Measurements from ENCODE around the gene ERO1B. TPM values are rescaled to one million over a fixed set of nuclear protein-coding genes. Genes with fewer than 3 reads are reported as not detected.

The ERO1B gene
- total and polyA plus RNA-seq, 8 donors, result 84.5 to 225 (median 100) TPM

- peak in 2 of 4 donors; percentile 65 to 66 for ATAC-seq
- FAIRE-seq, result no peak
Observed at GRCh38 chr1:236307435-236307834, 25.7 kb upstream of the ERO1B start.

GRCh38 chr1:236304682-236305081 is 22.9 kb upstream of the ERO1B start:
- no peak for TF ChIP-seq CTCF (IDR thresholded peaks at IDR 0.05)
- 33% methylated on average over 4 of the region's 4 CpGs for WGBS, 2 donors
- DNase-seq (no peak), ATAC-seq (peak in 2 of 4 donors; percentile 22 to 30), FAIRE-seq (no peak)
- no peaks in the 10 kb centered on the region for H3K36me3 ChIP-seq
- H3K27ac ChIP-seq, result peak overlapping the region in 3 of 4 donors; percentile 22 to 37 (median 32)
- H3K9me3 ChIP-seq, result no peaks in the 10 kb centered on the region
- intact Hi-C loops (cut with DNase I), result no loop called here
- no peaks in the 10 kb centered on the region for H3K27me3 ChIP-seq
- peaks cover 3 to 26% (median 21%) of the 10 kb centered on the region in 3 donors for H3K4me1 ChIP-seq
- H3K4me3 ChIP-seq, result no peak overlapping the region

More at GRCh38 chr1:236307435-236307834, 25.7 kb upstream of the ERO1B start:
- no peak overlapping the region for H3K27ac ChIP-seq
- no peak for DNase-seq
- TF ChIP-seq CTCF (IDR thresholded peaks at IDR 0.05), result no peak
- intact Hi-C loops (cut with DNase I), result no loop called here
- no peaks in the 10 kb centered on the region for H3K27me3 ChIP-seq
- no peaks in the 10 kb centered on the region for H3K9me3 ChIP-seq
- no peak overlapping the region for H3K4me3 ChIP-seq
- H3K36me3 ChIP-seq, result no peaks in the 10 kb centered on the region
- peaks cover 3 to 21% (median 15%) of the 10 kb centered on the region in 3 donors for H3K4me1 ChIP-seq
- WGBS, 2 donors, result 69 to 73% methylated on average over 6 of the region's 6 CpGs

GRCh38 chr1:236303675-236304074 is 21.9 kb upstream of the ERO1B start:
- H3K4me3 ChIP-seq, result no peak overlapping the region
- no peaks in the 10 kb centered on the region for H3K9me3 ChIP-seq
- H3K36me3 ChIP-seq, result no peaks in the 10 kb centered on the region
- WGBS, 2 donors, result 86 to 94% methylated on average over 4 of the region's 4 CpGs
- FAIRE-seq (no peak), ATAC-seq (peak in 3 of 4 donors; percentile 5 to 40 (median 17)), DNase-seq (no peak)
- peak overlapping the region; percentile 1 to 37 (median 27) for H3K27ac ChIP-seq
- intact Hi-C loops (cut with DNase I), result no loop called here
- TF ChIP-seq CTCF (IDR thresholded peaks at IDR 0.05), result no peak
- H3K4me1 ChIP-seq, result peaks cover 3 to 26% (median 21%) of the 10 kb centered on the region in 3 donors
- H3K27me3 ChIP-seq, result no peaks in the 10 kb centered on the region

- TF ChIP-seq CTCF (IDR thresholded peaks at IDR 0.05), result no peak
- no peak overlapping the region for H3K4me3 ChIP-seq
- no peak overlapping the region for H3K27ac ChIP-seq
- FAIRE-seq (no peak), DNase-seq (no peak), ATAC-seq (no peak)
- no peaks in the 10 kb centered on the region for H3K9me3 ChIP-seq
- peaks cover 3 to 26% (median 21%) of the 10 kb centered on the region in 3 donors for H3K4me1 ChIP-seq
- WGBS, 2 donors, result 94 to 98% methylated on average over 2 of the region's 2 CpGs
- intact Hi-C loops (cut with DNase I), result no loop called here
- no peaks in the 10 kb centered on the region for H3K27me3 ChIP-seq
- no peaks in the 10 kb centered on the region for H3K36me3 ChIP-seq
Observed at GRCh38 chr1:236302941-236303340, 21.2 kb upstream of the ERO1B start.

- H3K4me3 ChIP-seq, result peak overlapping the region in 1 of 4 donors; percentile 20
- peak overlapping the region; percentile 31 to 84 (median 53) for H3K27ac ChIP-seq
- FAIRE-seq (no peak), ATAC-seq (peak; percentile 69 to 84 (median 78)), DNase-seq (peak in 4 of 6 donors; percentile 55 to 58 (median 56))
- no peaks in the 10 kb centered on the region for H3K27me3 ChIP-seq
- peaks cover 3 to 26% (median 21%) of the 10 kb centered on the region in 3 donors for H3K4me1 ChIP-seq
- H3K36me3 ChIP-seq, result no peaks in the 10 kb centered on the region
- no peaks in the 10 kb centered on the region for H3K9me3 ChIP-seq
- no peak for TF ChIP-seq CTCF (IDR thresholded peaks at IDR 0.05)
- 3 to 9% methylated on average over 2 of the region's 2 CpGs for WGBS, 2 donors
- intact Hi-C loops (cut with DNase I), result no loop called here
Observed at GRCh38 chr1:236301958-236302335, 20.2 kb upstream of the ERO1B start.

Measured in pancreas (tissue), 10 donors.